ENCODE data around the gene INAVA.
"Not testable (repeated sequence)": the region's sequence is repeated elsewhere in the genome, so short reads cannot be mapped to it uniquely, and the experiment has no call there.

Gene INAVA

GRCh38 chr1:200899015-200899386 is 4.3 kb downstream of the INAVA start:
- DNase-seq (ENCODE audit: low spot score): no peak

GRCh38 chr1:200899451-200899915 is 4.8 kb downstream of the INAVA start:
- DNase-seq (ENCODE audit: low spot score): no peak

- DNase-seq (ENCODE audit: low spot score): no peak
These were observed 5.5 kb downstream of the INAVA start for GRCh38 chr1:200899954-200900867.

- DNase-seq (ENCODE audit: low spot score): no peak
These were observed 6.2 kb downstream of the INAVA start for GRCh38 chr1:200900877-200901276.

- DNase-seq (ENCODE audit: low spot score): no peak
These were observed 6.7 kb downstream of the INAVA start for GRCh38 chr1:200901350-200901749.

- DNase-seq (ENCODE audit: low spot score): no peak
These were observed 7.2 kb downstream of the INAVA start for GRCh38 chr1:200901796-200902444.

GRCh38 chr1:200903793-200904192 is 9.1 kb downstream of the INAVA start:
- DNase-seq (ENCODE audit: low spot score): no peak

- no peak for DNase-seq (ENCODE audit: low spot score)
These were observed 10.1 kb downstream of the INAVA start for GRCh38 chr1:200904772-200905171.

GRCh38 chr1:200905411-200906052 is 10.8 kb downstream of the INAVA start:
- no peak for DNase-seq (ENCODE audit: low spot score)

GRCh38 chr1:200906491-200906890 is 11.8 kb downstream of the INAVA start:
- no peak for DNase-seq (ENCODE audit: low spot score)

GRCh38 chr1:200907611-200908097 is 13.0 kb downstream of the INAVA start:
- no peak for DNase-seq (ENCODE audit: low spot score)

- no peak for DNase-seq (ENCODE audit: low spot score)
These were observed 13.6 kb downstream of the INAVA start for GRCh38 chr1:200908191-200908868.

- no peak for DNase-seq (ENCODE audit: low spot score)
These were observed 14.4 kb downstream of the INAVA start for GRCh38 chr1:200909071-200909470.

GRCh38 chr1:200909757-200910239 is 15.1 kb downstream of the INAVA start:
- DNase-seq (ENCODE audit: low spot score): no peak

- DNase-seq (ENCODE audit: low spot score): no peak
These were observed 16.7 kb downstream of the INAVA start for GRCh38 chr1:200911361-200911760.

- not testable (repeated sequence) for DNase-seq (ENCODE audit: low spot score)
These were observed 17.2 kb downstream of the INAVA start for GRCh38 chr1:200911936-200912335.

GRCh38 chr1:200912737-200913407 is 18.2 kb downstream of the INAVA start:
- no peak for DNase-seq (ENCODE audit: low spot score)

GRCh38 chr1:200916152-200916551 is 21.5 kb downstream of the INAVA start:
- DNase-seq (ENCODE audit: low spot score): no peak

GRCh38 chr1:200916681-200917080 is 22.0 kb downstream of the INAVA start:
- no peak for DNase-seq (ENCODE audit: low spot score)

GRCh38 chr1:200917291-200917817 is 22.7 kb downstream of the INAVA start:
- DNase-seq (ENCODE audit: low spot score): no peak

- no peak for DNase-seq (ENCODE audit: low spot score)
These were observed 23.3 kb downstream of the INAVA start for GRCh38 chr1:200918006-200918405.
